Lower leg skin (tissue), 3 donors: ENCODE data around the gene FGF18.

ENCODE experiments used
- POLR2A ChIP-seq, 2 donors: fragments of 450-650 bp; IDR thresholded peaks; one replicate each; pipeline ENCODE4 v1.6.1; 2016 to 2017; ENCODE audit warnings: antibody characterized with exemption in 2 of 2, mild to moderate bottlenecking in 1 of 2, moderate library complexity in 1 of 2
- TF ChIP-seq, protein P1 (sequence below), 3 donors: fragments of 450-650 bp; IDR thresholded peaks; one replicate each; pipeline ENCODE4 v1.5.1; 2016; ENCODE audit warnings: antibody characterized with exemption in 3 of 3, mild to moderate bottlenecking in 3 of 3, moderate library complexity in 2 of 3

DNA sequence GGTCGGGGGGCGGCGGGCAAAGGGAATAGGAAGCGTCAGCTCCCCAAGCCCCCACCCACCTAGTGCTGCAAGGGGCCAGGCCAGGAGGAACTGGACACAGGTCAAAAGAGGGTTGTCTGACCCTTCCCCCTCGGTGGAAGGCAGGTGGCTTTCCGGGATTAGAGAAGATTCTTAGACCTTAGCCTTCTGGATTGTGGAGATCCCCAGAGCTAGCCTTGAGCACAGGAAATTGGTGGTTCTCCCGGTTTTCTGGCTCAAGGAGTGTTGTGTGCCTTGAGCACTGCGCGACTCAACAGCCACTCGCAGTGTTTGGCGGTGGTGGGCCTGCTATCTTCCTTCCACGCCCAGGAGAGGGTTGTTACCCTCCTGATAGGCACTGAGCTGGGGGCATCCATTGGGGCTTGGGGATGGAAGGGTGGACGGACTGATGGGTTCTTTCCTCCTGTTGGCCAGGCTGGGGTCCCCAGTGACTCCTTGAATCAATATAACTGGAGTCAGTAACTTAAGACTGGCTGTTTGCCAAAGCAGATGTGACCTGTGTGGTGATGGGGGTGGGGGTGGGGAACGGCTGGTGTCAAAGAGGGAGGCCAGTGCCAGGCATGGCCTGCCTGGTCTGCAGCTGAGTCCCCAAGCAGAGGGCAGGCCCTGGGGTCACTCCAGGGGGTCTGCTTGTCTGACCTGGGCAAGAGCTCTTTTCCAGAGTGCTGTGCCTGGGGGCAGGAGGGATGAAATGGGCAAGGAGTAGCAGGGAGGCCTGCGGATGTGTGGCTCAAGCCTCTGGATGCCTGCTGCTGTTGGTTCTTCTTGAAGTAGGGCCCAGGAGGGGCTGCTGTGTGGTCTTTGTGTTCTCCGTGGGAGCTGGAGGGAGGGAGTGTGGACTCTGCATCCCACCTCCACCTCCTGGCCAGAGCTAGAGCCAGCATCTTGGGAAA lies 2.1 kb downstream of the FGF18 start:
- TF ChIP-seq, protein P1, sequence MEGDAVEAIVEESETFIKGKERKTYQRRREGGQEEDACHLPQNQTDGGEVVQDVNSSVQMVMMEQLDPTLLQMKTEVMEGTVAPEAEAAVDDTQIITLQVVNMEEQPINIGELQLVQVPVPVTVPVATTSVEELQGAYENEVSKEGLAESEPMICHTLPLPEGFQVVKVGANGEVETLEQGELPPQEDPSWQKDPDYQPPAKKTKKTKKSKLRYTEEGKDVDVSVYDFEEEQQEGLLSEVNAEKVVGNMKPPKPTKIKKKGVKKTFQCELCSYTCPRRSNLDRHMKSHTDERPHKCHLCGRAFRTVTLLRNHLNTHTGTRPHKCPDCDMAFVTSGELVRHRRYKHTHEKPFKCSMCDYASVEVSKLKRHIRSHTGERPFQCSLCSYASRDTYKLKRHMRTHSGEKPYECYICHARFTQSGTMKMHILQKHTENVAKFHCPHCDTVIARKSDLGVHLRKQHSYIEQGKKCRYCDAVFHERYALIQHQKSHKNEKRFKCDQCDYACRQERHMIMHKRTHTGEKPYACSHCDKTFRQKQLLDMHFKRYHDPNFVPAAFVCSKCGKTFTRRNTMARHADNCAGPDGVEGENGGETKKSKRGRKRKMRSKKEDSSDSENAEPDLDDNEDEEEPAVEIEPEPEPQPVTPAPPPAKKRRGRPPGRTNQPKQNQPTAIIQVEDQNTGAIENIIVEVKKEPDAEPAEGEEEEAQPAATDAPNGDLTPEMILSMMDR (IDR thresholded peaks at IDR 0.05): no peak
- TF ChIP-seq POLR2A (IDR thresholded peaks at IDR 0.05): no peak
